ENCODE measurements around the gene ARHGEF19.

The ARHGEF19 gene

GRCh38 chr1:16235944-16236510, 23.6 kb upstream of the ARHGEF19 start (continued):
- no peak for TF ChIP-seq ZNF626 (tag by site-specific recombination; IDR thresholded peaks at IDR 0.05)
- no peak for TF ChIP-seq PRDM4 (tag by site-specific recombination; IDR thresholded peaks at IDR 0.05)
- no peak for TF ChIP-seq TCF7L2 (IDR thresholded peaks at IDR 0.05; ENCODE audit: borderline replicate concordance, low read depth, low read length)
- TF ChIP-seq ZNF280D (tag by site-specific recombination; IDR thresholded peaks at IDR 0.05) = no peak
- no peak for TF ChIP-seq ZBTB8A (tag by site-specific recombination; IDR thresholded peaks at IDR 0.05)
- TF ChIP-seq RBAK (tag by site-specific recombination; IDR thresholded peaks at IDR 0.05) = no peak
- TF ChIP-seq, protein P1, sequence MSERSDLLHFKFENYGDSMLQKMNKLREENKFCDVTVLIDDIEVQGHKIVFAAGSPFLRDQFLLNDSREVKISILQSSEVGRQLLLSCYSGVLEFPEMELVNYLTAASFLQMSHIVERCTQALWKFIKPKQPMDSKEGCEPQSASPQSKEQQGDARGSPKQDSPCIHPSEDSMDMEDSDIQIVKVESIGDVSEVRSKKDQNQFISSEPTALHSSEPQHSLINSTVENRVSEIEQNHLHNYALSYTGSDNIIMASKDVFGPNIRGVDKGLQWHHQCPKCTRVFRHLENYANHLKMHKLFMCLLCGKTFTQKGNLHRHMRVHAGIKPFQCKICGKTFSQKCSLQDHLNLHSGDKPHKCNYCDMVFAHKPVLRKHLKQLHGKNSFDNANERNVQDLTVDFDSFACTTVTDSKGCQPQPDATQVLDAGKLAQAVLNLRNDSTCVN (tag by site-specific recombination; optimal IDR thresholded peaks at IDR 0.05) = no peak
- no peak for TF ChIP-seq ZBTB7A (tag by site-specific recombination; IDR thresholded peaks at IDR 0.05; ENCODE audit: low read depth)
- peak; percentile 69 for TF ChIP-seq ZIC2 (tag by site-specific recombination; IDR thresholded peaks at IDR 0.05)
- TF ChIP-seq, protein P2, sequence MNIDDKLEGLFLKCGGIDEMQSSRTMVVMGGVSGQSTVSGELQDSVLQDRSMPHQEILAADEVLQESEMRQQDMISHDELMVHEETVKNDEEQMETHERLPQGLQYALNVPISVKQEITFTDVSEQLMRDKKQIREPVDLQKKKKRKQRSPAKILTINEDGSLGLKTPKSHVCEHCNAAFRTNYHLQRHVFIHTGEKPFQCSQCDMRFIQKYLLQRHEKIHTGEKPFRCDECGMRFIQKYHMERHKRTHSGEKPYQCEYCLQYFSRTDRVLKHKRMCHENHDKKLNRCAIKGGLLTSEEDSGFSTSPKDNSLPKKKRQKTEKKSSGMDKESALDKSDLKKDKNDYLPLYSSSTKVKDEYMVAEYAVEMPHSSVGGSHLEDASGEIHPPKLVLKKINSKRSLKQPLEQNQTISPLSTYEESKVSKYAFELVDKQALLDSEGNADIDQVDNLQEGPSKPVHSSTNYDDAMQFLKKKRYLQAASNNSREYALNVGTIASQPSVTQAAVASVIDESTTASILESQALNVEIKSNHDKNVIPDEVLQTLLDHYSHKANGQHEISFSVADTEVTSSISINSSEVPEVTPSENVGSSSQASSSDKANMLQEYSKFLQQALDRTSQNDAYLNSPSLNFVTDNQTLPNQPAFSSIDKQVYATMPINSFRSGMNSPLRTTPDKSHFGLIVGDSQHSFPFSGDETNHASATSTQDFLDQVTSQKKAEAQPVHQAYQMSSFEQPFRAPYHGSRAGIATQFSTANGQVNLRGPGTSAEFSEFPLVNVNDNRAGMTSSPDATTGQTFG (tag by site-specific recombination; IDR thresholded peaks at IDR 0.05; ENCODE audit: borderline replicate concordance) = no peak
- TF ChIP-seq OSR2 (tag by site-specific recombination; IDR thresholded peaks at IDR 0.05) = no peak

DNA sequence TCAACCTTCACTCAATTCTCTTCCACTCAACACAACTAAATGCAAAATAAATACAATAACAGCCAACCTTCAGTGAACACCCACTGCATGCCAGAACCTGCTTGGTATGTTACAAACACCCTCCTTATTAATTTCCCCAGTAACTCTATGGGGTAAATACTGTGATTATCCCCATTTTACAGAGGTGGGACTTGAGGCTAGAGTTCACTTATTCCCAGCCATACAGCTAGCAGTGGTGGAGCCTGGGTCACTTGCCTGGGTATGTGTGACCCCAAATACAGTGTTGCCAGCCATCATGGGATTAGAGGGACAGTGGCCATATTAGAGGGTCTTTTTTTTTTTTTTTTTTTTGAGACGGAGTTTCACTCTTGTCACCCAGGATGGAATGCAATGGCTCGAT, 22.9 kb upstream of the ARHGEF19 start:
- POLR2A ChIA-PET = interaction anchor here (0.6 to 0.9 kb wide), 2 partner anchors 27 to 125 kb away, joined by 3 read pairs; no protein-coding TSS in a partner anchor
- TF ChIP-seq HOXD13 (CRISPR knock-in tag; IDR thresholded peaks at IDR 0.05; ENCODE audit: borderline replicate concordance) = no peak
- no peak for TF ChIP-seq ZNF624 (tag by site-specific recombination; IDR thresholded peaks at IDR 0.05)
- TF ChIP-seq ZNF10 (tag by site-specific recombination; IDR thresholded peaks at IDR 0.05) = no peak
- TF ChIP-seq ZNF274 (IDR thresholded peaks at IDR 0.05; ENCODE audit: low read length) = no peak
- TF ChIP-seq ZNF274 (tag by site-specific recombination; IDR thresholded peaks at IDR 0.05; ENCODE audit: borderline replicate concordance) = no peak
- TF ChIP-seq HOXC10 (CRISPR knock-in tag; IDR thresholded peaks at IDR 0.05) = no peak
- TF ChIP-seq SALL2 (tag by site-specific recombination; IDR thresholded peaks at IDR 0.05; ENCODE audit: borderline replicate concordance) = no peak
- no peak for TF ChIP-seq ZNF433 (tag by site-specific recombination; IDR thresholded peaks at IDR 0.05; ENCODE audit: low read depth)
- no peak for TF ChIP-seq ZNF146 (tag by site-specific recombination; IDR thresholded peaks at IDR 0.05)
- TF ChIP-seq ZNF549 (tag by site-specific recombination; IDR thresholded peaks at IDR 0.05) = no peak
- no peak for TF ChIP-seq ZBTB44 (tag by site-specific recombination; IDR thresholded peaks at IDR 0.05)
- no peak for TF ChIP-seq ZNF791 (tag by site-specific recombination; IDR thresholded peaks at IDR 0.05)
- no peak for TF ChIP-seq ZFP37 (tag by site-specific recombination; IDR thresholded peaks at IDR 0.05)
- TF ChIP-seq ZNF24 (tag by site-specific recombination; IDR thresholded peaks at IDR 0.05) = no peak
- no peak for TF ChIP-seq ZBTB48 (tag by site-specific recombination; IDR thresholded peaks at IDR 0.05)
- no peak for TF ChIP-seq ZNF658 (tag by site-specific recombination; IDR thresholded peaks at IDR 0.05)

More for the DNA sequence above, 22.9 kb upstream of the ARHGEF19 start:
- CTCF ChIA-PET = interaction anchor here (0.7 to 1.6 kb wide), 5 partner anchors 14 to 153 kb away, joined by 3 to 5 read pairs (median 4); no protein-coding TSS in a partner anchor
- Histone ChIP-seq H3K36me3 (ENCODE audit: control insufficient read depth in 2 of 2, insufficient read depth in 1 of 2, low read length in 2 of 2) (peaks cover 0 to 23% of the 10 kb centered on the region in 2 experiments; a peak in 1 of 3 replicates), H3K27ac (ENCODE audit: extremely low read depth, low read depth, low read length) (no peak overlapping the region), H3K4me1 (ENCODE audit: control insufficient read depth, insufficient read depth, low read length) (peaks cover 9% of the 10 kb centered on the region), H3K9me3 (ENCODE audit: control insufficient read depth, insufficient read depth, low read depth, low read length) (no peaks in the 10 kb centered on the region), H3K4me3 (ENCODE audit: low read depth, low read length) (no peak overlapping the region)

All from HEK293 (cell line).